Activated CD4-positive, alpha-beta T cell treated with anti-CD3 and anti-CD28 coated beads, Interleukin-2, amount 10 ng/mL, durations not matched to agents 24 days and 14 days (primary cell): Measurements from ENCODE around the gene HEMK1. TPM values are rescaled to one million over a fixed set of nuclear protein-coding genes. Genes with fewer than 3 reads are reported as not detected.

Experiments
- DNase-seq: peaks from one replicate; pipeline ENCODE4 v3.0.0; 2022
- H3K27ac Mint-ChIP-seq: one replicate; pipeline ENCODE4 v1.8.0; 2022; ENCODE audit warnings: mild to moderate bottlenecking, mixed read lengths
- H3K27me3 Mint-ChIP-seq: one replicate; pipeline ENCODE4 v1.8.0; 2022; ENCODE audit warnings: mixed read lengths
- H3K36me3 Mint-ChIP-seq: one replicate; pipeline ENCODE4 v1.8.0; 2022; ENCODE audit warnings: low read depth, mild to moderate bottlenecking, mixed read lengths
- H3K4me1 Mint-ChIP-seq: one replicate; pipeline ENCODE4 v1.8.0; 2021; ENCODE audit warnings: mixed read lengths
- H3K4me3 Mint-ChIP-seq: one replicate; pipeline ENCODE4 v1.8.0; 2022; ENCODE audit warnings: mild to moderate bottlenecking, moderate library complexity, mixed read lengths
- H3K9me3 Mint-ChIP-seq: one replicate; pipeline ENCODE4 v1.8.0; 2021; ENCODE audit warnings: mixed read lengths
- intact Hi-C: fragments of 100-400 bp; cut with micrococcal nuclease; formaldehyde crosslinking; loops from one replicate; pipeline ENCODE4 v1.15.1; 2023
- total RNA-seq: library from RNA; stranded (reverse); gene quantifications from 2 replicates; pipeline ENCODE4 v1.2.3, GENCODE V29; 2022

The HEMK1 gene
- 62.9 and 66.0 TPM in 2 replicates for total RNA-seq

GRCh38 chr3:50568947-50569749 lies at the start of gene HEMK1:
TSS of gene HEMK1 (plus strand) at chr3:50569522. CDS start at chr3:50571105, 1,583 bp downstream.
- intact Hi-C loops = loop anchor here (2.0 to 5.0 kb wide), 4 partner anchors 218 to 803 kb away; partner anchors contain the start of genes CYB561D2, GNAI2 and NPRL2
- H3K4me3 Mint-ChIP-seq = peak within 1 kb of the TSS; percentile 98
- no peaks in the 10 kb centered on the region for H3K9me3 Mint-ChIP-seq
- peak within 1 kb of the TSS; percentile 99 for H3K27ac Mint-ChIP-seq
- peaks cover 41% of the 10 kb centered on the region for H3K36me3 Mint-ChIP-seq
- H3K27me3 Mint-ChIP-seq = no peaks in the 10 kb centered on the region
- DNase-seq = peak; percentile 98
- peaks cover 68% of the 10 kb centered on the region for H3K4me1 Mint-ChIP-seq

GRCh38 chr3:50520849-50521248 lies 48.5 kb upstream of the HEMK1 start:
- DNase-seq = no peak
- H3K4me3 Mint-ChIP-seq = no peak overlapping the region
- intact Hi-C loops = no loop called here
- H3K36me3 Mint-ChIP-seq = no peaks in the 10 kb centered on the region
- no peak overlapping the region for H3K27ac Mint-ChIP-seq
- peaks cover 16% of the 10 kb centered on the region for H3K27me3 Mint-ChIP-seq
- H3K9me3 Mint-ChIP-seq = no peaks in the 10 kb centered on the region
- H3K4me1 Mint-ChIP-seq = peaks cover 8% of the 10 kb centered on the region

GRCh38 chr3:50521572-50521971 lies 47.8 kb upstream of the HEMK1 start:
- no peak overlapping the region for H3K27ac Mint-ChIP-seq
- no peak overlapping the region for H3K4me3 Mint-ChIP-seq
- H3K36me3 Mint-ChIP-seq = no peaks in the 10 kb centered on the region
- no peak for DNase-seq
- H3K9me3 Mint-ChIP-seq = no peaks in the 10 kb centered on the region
- H3K4me1 Mint-ChIP-seq = peaks cover 10% of the 10 kb centered on the region
- intact Hi-C loops = no loop called here
- peaks cover 13% of the 10 kb centered on the region for H3K27me3 Mint-ChIP-seq

- H3K27ac Mint-ChIP-seq = no peak overlapping the region
- H3K4me1 Mint-ChIP-seq = peaks cover 10% of the 10 kb centered on the region
- no peak overlapping the region for H3K4me3 Mint-ChIP-seq
- peaks cover 17% of the 10 kb centered on the region for H3K27me3 Mint-ChIP-seq
- DNase-seq = no peak
- H3K9me3 Mint-ChIP-seq = no peaks in the 10 kb centered on the region
- H3K36me3 Mint-ChIP-seq = no peaks in the 10 kb centered on the region
- intact Hi-C loops = no loop called here
These were observed 46.0 kb upstream of the HEMK1 start for GRCh38 chr3:50523279-50523811.

- no peaks in the 10 kb centered on the region for H3K9me3 Mint-ChIP-seq
- no peak overlapping the region for H3K4me3 Mint-ChIP-seq
- peaks cover 4% of the 10 kb centered on the region for H3K4me1 Mint-ChIP-seq
- H3K27me3 Mint-ChIP-seq = peaks cover 21% of the 10 kb centered on the region
- H3K27ac Mint-ChIP-seq = no peak overlapping the region
- DNase-seq = no peak
- H3K36me3 Mint-ChIP-seq = no peaks in the 10 kb centered on the region
- intact Hi-C loops = no loop called here
These were observed 44.6 kb upstream of the HEMK1 start for GRCh38 chr3:50524746-50525145.

- intact Hi-C loops = no loop called here
- H3K36me3 Mint-ChIP-seq = no peaks in the 10 kb centered on the region
- peaks cover 26% of the 10 kb centered on the region for H3K27me3 Mint-ChIP-seq
- no peaks in the 10 kb centered on the region for H3K9me3 Mint-ChIP-seq
- peaks cover 4% of the 10 kb centered on the region for H3K4me1 Mint-ChIP-seq
- H3K27ac Mint-ChIP-seq = no peak overlapping the region
- H3K4me3 Mint-ChIP-seq = no peak overlapping the region
- DNase-seq = no peak
These were observed 44.0 kb upstream of the HEMK1 start for GRCh38 chr3:50525191-50525910.

- H3K27ac Mint-ChIP-seq = no peak overlapping the region
- H3K27me3 Mint-ChIP-seq = peaks cover 27% of the 10 kb centered on the region
- H3K4me3 Mint-ChIP-seq = no peak overlapping the region
- H3K9me3 Mint-ChIP-seq = no peaks in the 10 kb centered on the region
- H3K4me1 Mint-ChIP-seq = peaks cover 4% of the 10 kb centered on the region
- H3K36me3 Mint-ChIP-seq = no peaks in the 10 kb centered on the region
- intact Hi-C loops = no loop called here
- peak; percentile 90 for DNase-seq
These were observed 43.3 kb upstream of the HEMK1 start for GRCh38 chr3:50525987-50526386.

GRCh38 chr3:50530001-50530970 lies 39.0 kb upstream of the HEMK1 start:
- no peak overlapping the region for H3K27ac Mint-ChIP-seq
- no peaks in the 10 kb centered on the region for H3K36me3 Mint-ChIP-seq
- H3K27me3 Mint-ChIP-seq = peaks cover 47% of the 10 kb centered on the region
- peaks cover 4% of the 10 kb centered on the region for H3K4me1 Mint-ChIP-seq
- intact Hi-C loops = no loop called here
- no peak for DNase-seq
- H3K9me3 Mint-ChIP-seq = no peaks in the 10 kb centered on the region
- no peak overlapping the region for H3K4me3 Mint-ChIP-seq

- H3K4me1 Mint-ChIP-seq = peaks cover under 1% of the 10 kb centered on the region
- no peaks in the 10 kb centered on the region for H3K9me3 Mint-ChIP-seq
- no peak overlapping the region for H3K4me3 Mint-ChIP-seq
- H3K36me3 Mint-ChIP-seq = no peaks in the 10 kb centered on the region
- intact Hi-C loops = no loop called here
- peaks cover 52% of the 10 kb centered on the region for H3K27me3 Mint-ChIP-seq
- DNase-seq = no peak
- no peak overlapping the region for H3K27ac Mint-ChIP-seq
These were observed 38.1 kb upstream of the HEMK1 start for GRCh38 chr3:50531201-50531600.

GRCh38 chr3:50532062-50532705 lies 37.1 kb upstream of the HEMK1 start:
- Mint-ChIP-seq H3K9me3 (no peaks in the 10 kb centered on the region), H3K27ac (no peak overlapping the region), H3K27me3 (peaks cover 61% of the 10 kb centered on the region), H3K36me3 (no peaks in the 10 kb centered on the region), H3K4me1 (peaks cover 1% of the 10 kb centered on the region), H3K4me3 (no peak overlapping the region)
- intact Hi-C loops = no loop called here
- DNase-seq = no peak

- intact Hi-C loops = no loop called here
- Mint-ChIP-seq H3K4me1 (peaks cover 1% of the 10 kb centered on the region), H3K27ac (no peak overlapping the region), H3K36me3 (no peaks in the 10 kb centered on the region), H3K27me3 (peaks cover 61% of the 10 kb centered on the region), H3K9me3 (no peaks in the 10 kb centered on the region), H3K4me3 (no peak overlapping the region)
- no peak for DNase-seq
These were observed 36.0 kb upstream of the HEMK1 start for GRCh38 chr3:50533316-50533715.

- Mint-ChIP-seq H3K36me3 (no peaks in the 10 kb centered on the region), H3K4me1 (peaks cover 1% of the 10 kb centered on the region), H3K4me3 (no peak overlapping the region), H3K27me3 (peaks cover 65% of the 10 kb centered on the region), H3K9me3 (no peaks in the 10 kb centered on the region), H3K27ac (no peak overlapping the region)
- no peak for DNase-seq
- intact Hi-C loops = no loop called here
These were observed 35.4 kb upstream of the HEMK1 start for GRCh38 chr3:50533807-50534461.
